Liver (tissue), 9 donors: ENCODE results near the gene BSND. TPM values are rescaled to one million over a fixed set of nuclear protein-coding genes. Genes with fewer than 3 reads are reported as not detected.

ENCODE experiments used
- DNase-seq: peaks from one replicate; pipeline ENCODE4 v3.0.0-alpha.2; 2017; ENCODE audit warnings: low spot score
- H3K27ac ChIP-seq, 2 donors: one replicate each; pipeline ENCODE4 v1.7.0; 2013; ENCODE audit warnings: inconsistent platforms in 2 of 2, low read length in 2 of 2, control low read depth in 1 of 2, low read depth in 1 of 2, mild to moderate bottlenecking in 1 of 2
- H3K27me3 ChIP-seq, 4 donors: one replicate each; pipeline versions ENCODE4 v1.6.1 to v1.7.0; 2013; ENCODE audit warnings: low read length in 3 of 4, inconsistent platforms in 1 of 4, mild to moderate bottlenecking in 1 of 4, moderate library complexity in 1 of 4; ENCODE audit not compliant: control insufficient read depth in 4 of 4, insufficient read depth in 4 of 4
- H3K36me3 ChIP-seq, 4 donors: one replicate each; pipeline versions ENCODE4 v1.6.1 to v1.7.0; 2013; ENCODE audit warnings: low read length in 3 of 4, mild to moderate bottlenecking in 3 of 4, low read depth in 1 of 4, moderate library complexity in 1 of 4; ENCODE audit not compliant: control insufficient read depth in 4 of 4, insufficient read depth in 3 of 4
- H3K4me1 ChIP-seq, 4 donors: one replicate each; pipeline versions ENCODE4 v1.6.1 to v1.7.0; 2013; ENCODE audit warnings: low read length in 3 of 4, mild to moderate bottlenecking in 3 of 4, moderate library complexity in 1 of 4; ENCODE audit not compliant: control insufficient read depth in 4 of 4, insufficient read depth in 4 of 4
- H3K4me3 ChIP-seq, 3 donors: one replicate each; pipeline versions ENCODE4 v1.6.1 to v1.7.0; 2013; ENCODE audit warnings: low read length in 3 of 3, control low read depth in 1 of 3, low read depth in 1 of 3, mild to moderate bottlenecking in 1 of 3
- H3K9ac ChIP-seq, 2 donors: one replicate each; pipeline ENCODE4 v1.7.0; 2013; ENCODE audit warnings: low read length in 2 of 2, mild to moderate bottlenecking in 2 of 2, moderate library complexity in 2 of 2, control low read depth in 1 of 2, low read depth in 1 of 2
- H3K9me3 ChIP-seq, 4 donors: one replicate each; pipeline versions ENCODE4 v1.6.1 to v1.7.0; 2013; ENCODE audit warnings: low read length in 3 of 4; ENCODE audit not compliant: control insufficient read depth in 4 of 4
- CTCF ChIP-seq: fragments of 150-350 bp; IDR thresholded peaks from 2 replicates; pipeline ENCODE4 v1.5.1; 2017; ENCODE audit warnings: improper control_type of control experiment, low read depth, low read length; ENCODE audit not compliant: missing input control
- EGR1 ChIP-seq, 2 donors: IDR thresholded peaks; 2 replicates each; pipeline ENCODE4 v1.6.1; 2016 to 2018; ENCODE audit warnings: antibody characterized with exemption in 2 of 2, low read depth in 2 of 2
- FOXA1 ChIP-seq: IDR thresholded peaks from 2 replicates; pipeline ENCODE4 v1.6.1; 2016; ENCODE audit warnings: antibody characterized with exemption
- FOXA2 ChIP-seq: IDR thresholded peaks from 2 replicates; pipeline ENCODE4 v1.6.1; 2016; ENCODE audit warnings: antibody characterized with exemption
- GABPA ChIP-seq, 2 donors: IDR thresholded peaks in 1 of 2; conservative IDR thresholded peaks in 1 of 2; 2 replicates each; pipeline ENCODE4 v1.6.1; 2016; ENCODE audit warnings: antibody characterized with exemption in 2 of 2, mild to moderate bottlenecking in 1 of 2, moderate library complexity in 1 of 2
- HNF4A ChIP-seq, 2 donors: conservative IDR thresholded peaks; 2 replicates each; pipeline ENCODE4 v1.6.1; 2016; ENCODE audit warnings: antibody characterized with exemption in 2 of 2, mild to moderate bottlenecking in 2 of 2
- HNF4G ChIP-seq: IDR thresholded peaks from 2 replicates; pipeline ENCODE4 v1.6.1; 2016; ENCODE audit warnings: antibody characterized with exemption
- JUND ChIP-seq, 2 donors: IDR thresholded peaks; 2 replicates each; pipeline ENCODE4 v1.6.1; 2016; ENCODE audit warnings: antibody characterized with exemption in 2 of 2
- MAX ChIP-seq: IDR thresholded peaks from 2 replicates; pipeline ENCODE4 v1.6.1; 2016; ENCODE audit warnings: antibody characterized with exemption
- NR2F2 ChIP-seq: IDR thresholded peaks from 2 replicates; pipeline ENCODE4 v1.6.1; 2016; ENCODE audit warnings: antibody characterized with exemption
- RXRA ChIP-seq, 2 donors: IDR thresholded peaks; 2 replicates each; pipeline ENCODE4 v1.6.1; 2017 to 2018; ENCODE audit warnings: antibody characterized with exemption in 2 of 2, mild to moderate bottlenecking in 1 of 2
- SP1 ChIP-seq: IDR thresholded peaks from 2 replicates; pipeline ENCODE4 v1.6.1; 2018; ENCODE audit warnings: antibody characterized with exemption, mild to moderate bottlenecking
- YY1 ChIP-seq: IDR thresholded peaks from 2 replicates; pipeline ENCODE4 v1.6.1; 2016; ENCODE audit warnings: antibody characterized with exemption, mild to moderate bottlenecking
- ZBTB33 ChIP-seq: IDR thresholded peaks from 2 replicates; pipeline ENCODE4 v1.6.1; 2016; ENCODE audit warnings: antibody characterized with exemption
- WGBS: extraction: QIAGEN DNeasy Blood & Tissue Kit; methylation state at CpG from one replicate; pipeline ENCODE4 v1.1.7; 2013; 5-methylcytosine and 5-hydroxymethylcytosine counted together
- polyA plus RNA-seq, 2 donors: library from polyadenylated mRNA; stranded (reverse) in 1 of 2; unstranded in 1 of 2; fragments of 200-250 nt in 1 of 2; fragments of >200 nt in 1 of 2; fragmentation: Nextera tagmentation in 1 of 2; extraction: Ambion mirVana in 1 of 2; gene quantifications; one replicate each; pipeline versions ENCODE4 v1.2.1 to v1.2.3, GENCODE V29; 2013 to 2015
- total RNA-seq, 2 donors: library from RNA; depleted of rRNA; stranded (reverse); fragments of >200 nt; gene quantifications; one replicate each; pipeline ENCODE4 v1.2.3, GENCODE V29; 2014
- donor health status: healthy.
- donor health status: healthy.
- donor health status: healthy.
- donor health status: healthy.
- donor health status: healthy.

The BSND gene
- total and polyA plus RNA-seq, 4 donors, result 0.14 TPM; not detected in 3

- H3K27me3 ChIP-seq, result no peaks in the 10 kb centered on the region
- TF ChIP-seq SP1, result no peak
- no peak for TF ChIP-seq GABPA (IDR thresholded peaks at IDR 0.05 in 1 of 2, conservative IDR thresholded peaks at IDR 0.05 in 1 of 2)
- TF ChIP-seq FOXA2, result no peak
- no peak for TF ChIP-seq YY1
- TF ChIP-seq MAX, result no peak
- TF ChIP-seq HNF4A (conservative IDR thresholded peaks at IDR 0.05), result no peak
- no peak for TF ChIP-seq JUND (IDR thresholded peaks at IDR 0.05)
- no peak for TF ChIP-seq EGR1 (IDR thresholded peaks at IDR 0.05; ENCODE audit: low read depth in 2 of 2)
- TF ChIP-seq HNF4G, result no peak
- TF ChIP-seq NR2F2, result no peak
- H3K36me3 ChIP-seq, result peaks cover 0 to 4% (median 2%) of the 10 kb centered on the region in 4 donors
- H3K4me1 ChIP-seq, result peaks cover 13 to 77% (median 58%) of the 10 kb centered on the region in 4 donors
- peak overlapping the region; percentile 80 to 87 for H3K27ac ChIP-seq
- peak overlapping the region in 1 of 2 donors; percentile 42 for H3K9ac ChIP-seq
- no peaks in the 10 kb centered on the region for H3K9me3 ChIP-seq
- 7% methylated on average over 49 of the region's 49 CpGs for WGBS
- peak overlapping the region; percentile 67 to 91 (median 80) for H3K4me3 ChIP-seq
- no peak for DNase-seq
Observed at GRCh38 chr1:55040083-55040932, 41.6 kb downstream of the BSND start.

GRCh38 chr1:55040933-55041494 is 42.3 kb downstream of the BSND start:
- no peaks in the 10 kb centered on the region for H3K9me3 ChIP-seq
- no peak for DNase-seq
- H3K9ac ChIP-seq, result peak overlapping the region in 1 of 2 donors; percentile 42
- H3K27me3 ChIP-seq, result no peaks in the 10 kb centered on the region
- TF ChIP-seq JUND (IDR thresholded peaks at IDR 0.05) (no peak), SP1 (no peak), FOXA1 (no peak), RXRA (IDR thresholded peaks at IDR 0.05) (no peak), MAX (no peak), CTCF (no peak), ZBTB33 (no peak)
- peaks cover 0 to 5% (median 2%) of the 10 kb centered on the region in 4 donors for H3K36me3 ChIP-seq
- H3K27ac ChIP-seq, result peak overlapping the region; percentile 80 to 87
- peak overlapping the region; percentile 67 to 91 (median 80) for H3K4me3 ChIP-seq
- WGBS, result 20% methylated on average over 5 of the region's 5 CpGs
- peaks cover 15 to 76% (median 56%) of the 10 kb centered on the region in 4 donors for H3K4me1 ChIP-seq
